ENCODE results near the gene PCNX4. TPM values are rescaled to one million over a fixed set of nuclear protein-coding genes. Genes with fewer than 3 reads are reported as not detected.

The PCNX4 gene
- total RNA-seq, 6 donors from 2014 or later = 35.0 to 75.1 (median 48.7) TPM

DNA sequence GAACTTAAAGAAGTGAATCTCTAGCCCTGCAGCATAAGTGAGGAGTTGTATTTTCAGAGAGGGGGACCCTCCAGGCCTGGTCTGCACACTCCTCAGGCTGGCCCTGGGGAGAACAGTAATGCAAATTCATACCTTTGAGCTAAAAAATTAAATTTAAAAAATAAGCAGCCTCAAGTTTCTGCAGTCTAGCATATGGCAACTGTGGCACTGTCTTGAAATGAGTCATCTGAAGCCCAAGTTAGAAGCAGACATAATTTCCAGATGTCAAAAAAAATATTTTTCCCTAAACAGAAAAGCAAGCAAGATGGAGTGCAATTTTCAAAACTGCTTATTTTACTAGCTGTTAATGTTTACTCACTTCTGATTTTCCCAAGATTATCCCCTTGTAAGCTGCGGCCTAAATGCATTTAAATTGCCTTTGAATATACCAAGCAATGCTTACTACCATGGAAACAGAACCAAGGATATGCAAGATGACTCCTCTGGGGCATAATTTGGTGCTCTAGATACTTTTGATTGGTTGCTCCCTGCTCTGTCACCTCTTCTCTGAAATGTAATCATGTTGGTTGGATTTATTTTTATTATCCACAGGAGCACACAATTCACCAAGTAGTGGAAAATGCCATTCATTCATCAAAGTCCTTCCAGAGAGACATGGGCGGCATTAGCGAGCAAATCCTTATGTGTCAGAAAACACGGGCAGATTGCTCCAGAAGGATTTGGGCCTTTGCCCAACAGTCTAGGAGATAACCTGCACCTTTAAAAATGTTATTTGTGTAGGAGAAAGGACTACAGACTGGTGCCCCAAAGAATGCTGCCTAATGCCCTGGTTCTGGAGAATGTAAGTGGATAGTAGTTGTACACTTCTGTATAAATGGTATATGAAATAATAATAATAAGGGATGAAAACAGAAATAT is 98.5 kb downstream of the PCNX4 start:
- Histone ChIP-seq H3K27ac (no peak overlapping the region), H3K9me3 (no peaks in the 10 kb centered on the region), H3K36me3 (no peaks in the 10 kb centered on the region), H3K27me3 (no peaks in the 10 kb centered on the region), H3K4me3 (no peak overlapping the region), H3K4me1 (no peaks in the 10 kb centered on the region)
- ATAC-seq (ENCODE audit: low FRiP score in 2 of 2) (no peak), DNase-seq (no peak)
- WGBS, 2 donors = 77 to 79% methylated on average over 4 of the region's 4 CpGs
- TF ChIP-seq, protein P1, sequence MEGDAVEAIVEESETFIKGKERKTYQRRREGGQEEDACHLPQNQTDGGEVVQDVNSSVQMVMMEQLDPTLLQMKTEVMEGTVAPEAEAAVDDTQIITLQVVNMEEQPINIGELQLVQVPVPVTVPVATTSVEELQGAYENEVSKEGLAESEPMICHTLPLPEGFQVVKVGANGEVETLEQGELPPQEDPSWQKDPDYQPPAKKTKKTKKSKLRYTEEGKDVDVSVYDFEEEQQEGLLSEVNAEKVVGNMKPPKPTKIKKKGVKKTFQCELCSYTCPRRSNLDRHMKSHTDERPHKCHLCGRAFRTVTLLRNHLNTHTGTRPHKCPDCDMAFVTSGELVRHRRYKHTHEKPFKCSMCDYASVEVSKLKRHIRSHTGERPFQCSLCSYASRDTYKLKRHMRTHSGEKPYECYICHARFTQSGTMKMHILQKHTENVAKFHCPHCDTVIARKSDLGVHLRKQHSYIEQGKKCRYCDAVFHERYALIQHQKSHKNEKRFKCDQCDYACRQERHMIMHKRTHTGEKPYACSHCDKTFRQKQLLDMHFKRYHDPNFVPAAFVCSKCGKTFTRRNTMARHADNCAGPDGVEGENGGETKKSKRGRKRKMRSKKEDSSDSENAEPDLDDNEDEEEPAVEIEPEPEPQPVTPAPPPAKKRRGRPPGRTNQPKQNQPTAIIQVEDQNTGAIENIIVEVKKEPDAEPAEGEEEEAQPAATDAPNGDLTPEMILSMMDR (IDR thresholded peaks at IDR 0.05) = no peak
- no peak for TF ChIP-seq POLR2AphosphoS5 (IDR thresholded peaks at IDR 0.05)
- TF ChIP-seq EP300 (IDR thresholded peaks at IDR 0.05) = no peak
- TF ChIP-seq POLR2A (IDR thresholded peaks at IDR 0.05) = no peak

DNA sequence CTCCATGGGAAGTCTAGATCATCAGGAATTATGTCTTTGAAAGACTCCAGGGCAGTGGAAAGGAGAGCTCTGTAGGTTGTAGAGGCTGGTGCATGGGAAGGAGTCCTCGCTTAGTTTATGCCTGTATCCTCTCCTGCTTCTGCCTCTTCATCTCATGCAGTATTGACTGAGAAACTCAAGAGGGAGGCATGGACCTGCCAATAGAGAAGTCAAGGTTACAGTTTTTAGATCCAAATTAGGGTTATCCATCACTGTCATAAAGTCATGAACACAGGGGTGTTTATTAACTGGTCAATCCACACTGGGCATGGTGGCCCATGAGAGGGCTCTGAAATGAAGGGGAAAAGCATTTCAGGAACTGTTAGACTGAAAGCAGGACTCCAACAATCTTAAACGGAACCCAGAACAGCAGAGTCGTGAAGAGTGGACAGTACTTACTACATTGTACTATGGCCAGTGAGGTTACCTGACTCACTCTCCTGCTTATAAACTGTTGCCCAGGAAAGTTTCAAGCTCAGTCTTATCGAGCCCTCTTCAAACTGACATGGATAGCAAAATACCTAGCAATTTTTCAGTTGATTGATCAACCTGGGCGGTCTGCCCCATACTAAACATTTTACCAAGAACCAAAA is 103.6 kb downstream of the PCNX4 start:
- H3K27ac ChIP-seq = no peak overlapping the region
- TF ChIP-seq, protein P1 (IDR thresholded peaks at IDR 0.05) = peak in 1 of 6 experiments; percentile 6
- TF ChIP-seq POLR2AphosphoS5 (IDR thresholded peaks at IDR 0.05) = no peak
- ATAC-seq (ENCODE audit: low FRiP score in 2 of 2) = no peak

DNA sequence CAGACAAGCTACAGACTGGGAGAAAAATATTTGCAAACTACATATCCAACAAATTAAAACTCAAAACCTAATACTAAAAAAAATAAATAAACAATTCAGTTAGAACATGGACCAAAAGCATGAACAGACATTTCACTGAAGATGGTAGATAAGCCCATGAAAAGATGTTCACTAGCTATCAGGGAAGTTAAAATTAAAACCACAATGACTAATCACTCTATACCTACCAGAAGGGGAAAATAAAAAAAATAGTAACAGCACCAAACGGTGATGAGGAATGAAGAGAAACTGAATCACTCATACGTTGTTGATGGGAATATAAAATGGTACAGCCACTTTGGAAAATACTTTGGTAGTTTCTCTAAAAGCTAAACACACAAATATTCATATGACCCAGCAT is 104.6 kb downstream of the PCNX4 start:
- WGBS, 2 donors = 39 to 48% methylated on average over 2 of the region's 2 CpGs
- H3K36me3 ChIP-seq = no peaks in the 10 kb centered on the region

More for the DNA sequence above, 103.6 kb downstream of the PCNX4 start:
- no peak overlapping the region for H3K4me3 ChIP-seq
- 88 to 89% methylated on average over 5 of the region's 5 CpGs for WGBS, 2 donors
- no peaks in the 10 kb centered on the region for H3K4me1 ChIP-seq
- H3K27me3 ChIP-seq = no peaks in the 10 kb centered on the region
- H3K9me3 ChIP-seq = peaks cover 0 to 9% (median 5%) of the 10 kb centered on the region in 4 donors
- H3K36me3 ChIP-seq = no peaks in the 10 kb centered on the region
- no peak for DNase-seq

DNA sequence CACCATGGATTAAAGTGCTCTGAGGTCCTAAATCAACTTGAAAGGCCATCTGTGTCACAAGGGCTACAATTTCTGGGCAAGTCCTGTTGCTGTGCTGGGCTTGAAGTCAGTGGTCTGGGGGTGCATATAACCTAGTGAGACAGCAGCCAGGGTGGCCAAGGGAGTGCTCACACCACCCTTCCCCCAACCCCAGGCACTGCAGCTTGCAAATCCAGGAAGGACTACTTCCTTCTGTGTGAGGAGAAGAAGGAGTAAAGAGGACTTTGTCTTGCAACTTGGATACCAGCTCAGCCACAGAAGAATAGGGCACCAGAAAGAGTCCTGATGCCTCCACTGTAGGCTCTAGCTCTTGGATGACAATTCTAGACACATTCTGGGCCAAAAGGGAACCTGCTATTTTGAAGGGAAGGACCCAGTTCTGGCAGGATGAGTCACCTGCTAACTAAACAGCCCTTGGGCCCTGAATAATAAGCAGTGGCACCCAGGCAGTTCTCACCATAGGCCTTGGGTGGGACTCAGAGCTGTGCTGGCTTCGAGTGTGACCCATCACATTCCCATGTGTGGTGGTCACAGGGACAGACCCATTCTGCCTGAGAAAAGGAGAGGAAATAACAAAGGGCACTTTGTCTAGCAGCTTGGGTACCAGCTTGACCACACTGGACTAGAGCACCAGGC is 106.0 kb downstream of the PCNX4 start:
- H3K9me3 ChIP-seq = peaks cover 0 to 9% (median 5%) of the 10 kb centered on the region in 4 donors
- no peak overlapping the region for H3K27ac ChIP-seq
- DNase-seq (no peak), ATAC-seq (ENCODE audit: low FRiP score in 2 of 2) (no peak)
- 77% methylated on average over 1 of the region's 1 CpG; no CpG with 5 or more reads in 1 of the 2 donors for WGBS, 2 donors
- TF ChIP-seq, protein P1 (IDR thresholded peaks at IDR 0.05) = no peak
- no peak for TF ChIP-seq POLR2AphosphoS5 (IDR thresholded peaks at IDR 0.05)
- no peak for TF ChIP-seq EP300 (IDR thresholded peaks at IDR 0.05)
- no peak for TF ChIP-seq POLR2A (IDR thresholded peaks at IDR 0.05)
- no peaks in the 10 kb centered on the region for H3K27me3 ChIP-seq
- no peak overlapping the region for H3K4me3 ChIP-seq
- H3K4me1 ChIP-seq = no peaks in the 10 kb centered on the region
- H3K36me3 ChIP-seq = no peaks in the 10 kb centered on the region

More for the DNA sequence above, 104.6 kb downstream of the PCNX4 start:
- no peak for TF ChIP-seq POLR2AphosphoS5 (IDR thresholded peaks at IDR 0.05)
- TF ChIP-seq, protein P1 (IDR thresholded peaks at IDR 0.05) = no peak
- TF ChIP-seq EP300 (IDR thresholded peaks at IDR 0.05) = no peak
- no peak for TF ChIP-seq POLR2A (IDR thresholded peaks at IDR 0.05)
- Histone ChIP-seq H3K27me3 (no peaks in the 10 kb centered on the region), H3K4me3 (no peak overlapping the region), H3K9me3 (peaks cover 0 to 9% (median 5%) of the 10 kb centered on the region in 4 donors), H3K27ac (no peak overlapping the region), H3K4me1 (no peaks in the 10 kb centered on the region)
- ATAC-seq (ENCODE audit: low FRiP score in 2 of 2) (no peak), DNase-seq (no peak)
